Calu3 (cell line): ENCODE results near the gene ZMYND12. TPM values are rescaled to one million over a fixed set of nuclear protein-coding genes. Genes with fewer than 3 reads are reported as not detected.

Experiments used
- BruUV-seq: library from RNA; stranded (reverse); fragments of 400-500 nt; replicated peaks from 2 replicates; lab custom pipeline; 2021; lab: Mats Ljungman, UMichigan
- CTCF ChIA-PET: fragments of 300-600 bp; sonication (Branson Sonifier 250); formaldehyde crosslinking; loops from one replicate; lab custom pipeline; 2022; ENCODE audit warnings: antibody characterized with exemption; lab: Charles Lee
- DNase-seq: peaks from one replicate; pipeline ENCODE4 v3.0.0; 2022
- H3K27ac Mint-ChIP-seq: one replicate; pipeline ENCODE4 v1.8.0; 2022; ENCODE audit warnings: mixed read lengths; ENCODE audit not compliant: unreplicated experiment
- H3K27me3 Mint-ChIP-seq: one replicate; pipeline ENCODE4 v1.8.0; 2022; ENCODE audit warnings: mixed read lengths; ENCODE audit not compliant: unreplicated experiment
- H3K36me3 Mint-ChIP-seq: one replicate; pipeline ENCODE4 v1.8.0; 2022; ENCODE audit warnings: mild to moderate bottlenecking, moderate library complexity, mixed read lengths; ENCODE audit not compliant: insufficient read depth, unreplicated experiment
- H3K4me1 Mint-ChIP-seq: one replicate; pipeline ENCODE4 v1.8.0; 2022; ENCODE audit warnings: mild to moderate bottlenecking, low read depth, mixed read lengths; ENCODE audit not compliant: unreplicated experiment
- H3K4me3 Mint-ChIP-seq: one replicate; pipeline ENCODE4 v1.8.0; 2022; ENCODE audit warnings: mild to moderate bottlenecking, low read depth, moderate library complexity, mixed read lengths; ENCODE audit not compliant: unreplicated experiment
- H3K9me3 Mint-ChIP-seq: one replicate; pipeline ENCODE4 v1.8.0; 2022; ENCODE audit warnings: low read depth, mixed read lengths; ENCODE audit not compliant: unreplicated experiment
- intact Hi-C: fragments of 100-400 bp; cut with micrococcal nuclease; formaldehyde crosslinking; loops from one replicate; pipeline ENCODE4 v1.10.0; 2022; ENCODE audit not compliant: unreplicated experiment
- total RNA-seq: library from RNA; stranded (reverse); gene quantifications from 2 replicates; pipeline ENCODE4 v1.2.3, GENCODE V29; 2022
- TF ChIP-seq, protein P1 (sequence below): fragments of 200-600 bp; IDR thresholded peaks from one replicate; pipeline ENCODE4 v1.8.0; 2022; ENCODE audit warnings: antibody characterized with exemption; ENCODE audit not compliant: unreplicated experiment

Gene ZMYND12
- total RNA-seq, 1 experiment from 2014 or later: 1.1 TPM

DNA sequence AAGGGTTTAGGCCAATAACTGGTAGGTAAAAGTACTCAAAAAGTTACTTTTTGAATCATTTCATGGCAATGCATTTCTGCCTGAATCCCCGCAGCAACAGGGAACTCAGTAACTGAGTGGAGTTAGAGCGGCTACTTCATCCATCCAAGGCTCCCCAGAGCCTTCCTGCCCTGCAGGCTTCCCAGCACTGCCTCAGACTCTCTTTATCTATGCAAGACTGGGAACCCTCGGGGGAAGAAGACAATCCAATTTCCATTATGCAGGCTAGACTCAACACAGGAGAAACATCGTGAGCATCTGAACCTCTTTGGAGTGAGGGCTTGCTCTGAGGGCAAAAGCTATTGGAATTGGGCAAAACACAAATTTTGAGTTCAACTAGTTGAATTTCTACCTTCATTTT is 23.1 kb downstream of the ZMYND12 start:
- no peaks in the 10 kb centered on the region for H3K9me3 Mint-ChIP-seq
- no TSS peak for BruUV-seq
- H3K4me3 Mint-ChIP-seq: no peak overlapping the region
- no peaks in the 10 kb centered on the region for H3K27me3 Mint-ChIP-seq
- CTCF ChIA-PET: no interaction called here
- H3K27ac Mint-ChIP-seq: no peak overlapping the region
- intact Hi-C loops: no loop called here
- TF ChIP-seq, protein P1, sequence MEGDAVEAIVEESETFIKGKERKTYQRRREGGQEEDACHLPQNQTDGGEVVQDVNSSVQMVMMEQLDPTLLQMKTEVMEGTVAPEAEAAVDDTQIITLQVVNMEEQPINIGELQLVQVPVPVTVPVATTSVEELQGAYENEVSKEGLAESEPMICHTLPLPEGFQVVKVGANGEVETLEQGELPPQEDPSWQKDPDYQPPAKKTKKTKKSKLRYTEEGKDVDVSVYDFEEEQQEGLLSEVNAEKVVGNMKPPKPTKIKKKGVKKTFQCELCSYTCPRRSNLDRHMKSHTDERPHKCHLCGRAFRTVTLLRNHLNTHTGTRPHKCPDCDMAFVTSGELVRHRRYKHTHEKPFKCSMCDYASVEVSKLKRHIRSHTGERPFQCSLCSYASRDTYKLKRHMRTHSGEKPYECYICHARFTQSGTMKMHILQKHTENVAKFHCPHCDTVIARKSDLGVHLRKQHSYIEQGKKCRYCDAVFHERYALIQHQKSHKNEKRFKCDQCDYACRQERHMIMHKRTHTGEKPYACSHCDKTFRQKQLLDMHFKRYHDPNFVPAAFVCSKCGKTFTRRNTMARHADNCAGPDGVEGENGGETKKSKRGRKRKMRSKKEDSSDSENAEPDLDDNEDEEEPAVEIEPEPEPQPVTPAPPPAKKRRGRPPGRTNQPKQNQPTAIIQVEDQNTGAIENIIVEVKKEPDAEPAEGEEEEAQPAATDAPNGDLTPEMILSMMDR: no peak
- DNase-seq: no peak
- H3K36me3 Mint-ChIP-seq: no peaks in the 10 kb centered on the region
- no peaks in the 10 kb centered on the region for H3K4me1 Mint-ChIP-seq

DNA sequence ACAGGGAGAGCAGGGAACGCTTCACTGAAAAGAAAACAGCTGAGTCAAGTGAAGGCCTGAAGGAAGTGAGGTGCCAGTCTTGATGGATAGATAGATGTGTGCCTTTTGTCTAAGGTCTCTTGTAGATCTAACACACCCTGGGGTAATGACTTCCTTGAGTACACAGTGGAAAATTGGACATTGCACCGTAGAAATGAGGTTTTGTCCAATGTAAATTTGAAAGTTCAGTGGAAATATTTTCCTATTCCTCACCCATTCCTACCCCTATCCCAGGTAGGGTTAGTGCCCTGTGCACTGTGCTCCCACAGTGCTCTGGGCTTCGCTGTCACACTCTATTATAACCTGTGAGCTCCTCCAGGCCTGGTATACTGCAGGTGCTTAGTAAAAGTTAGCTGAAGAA is 24.3 kb downstream of the ZMYND12 start:
- Mint-ChIP-seq H3K27me3 (no peaks in the 10 kb centered on the region), H3K4me1 (no peaks in the 10 kb centered on the region), H3K4me3 (no peak overlapping the region), H3K36me3 (no peaks in the 10 kb centered on the region), H3K27ac (no peak overlapping the region), H3K9me3 (no peaks in the 10 kb centered on the region)
- TF ChIP-seq, protein P1: no peak
- intact Hi-C loops: no loop called here
- no TSS peak for BruUV-seq
- DNase-seq: no peak
- CTCF ChIA-PET: no interaction called here

DNA sequence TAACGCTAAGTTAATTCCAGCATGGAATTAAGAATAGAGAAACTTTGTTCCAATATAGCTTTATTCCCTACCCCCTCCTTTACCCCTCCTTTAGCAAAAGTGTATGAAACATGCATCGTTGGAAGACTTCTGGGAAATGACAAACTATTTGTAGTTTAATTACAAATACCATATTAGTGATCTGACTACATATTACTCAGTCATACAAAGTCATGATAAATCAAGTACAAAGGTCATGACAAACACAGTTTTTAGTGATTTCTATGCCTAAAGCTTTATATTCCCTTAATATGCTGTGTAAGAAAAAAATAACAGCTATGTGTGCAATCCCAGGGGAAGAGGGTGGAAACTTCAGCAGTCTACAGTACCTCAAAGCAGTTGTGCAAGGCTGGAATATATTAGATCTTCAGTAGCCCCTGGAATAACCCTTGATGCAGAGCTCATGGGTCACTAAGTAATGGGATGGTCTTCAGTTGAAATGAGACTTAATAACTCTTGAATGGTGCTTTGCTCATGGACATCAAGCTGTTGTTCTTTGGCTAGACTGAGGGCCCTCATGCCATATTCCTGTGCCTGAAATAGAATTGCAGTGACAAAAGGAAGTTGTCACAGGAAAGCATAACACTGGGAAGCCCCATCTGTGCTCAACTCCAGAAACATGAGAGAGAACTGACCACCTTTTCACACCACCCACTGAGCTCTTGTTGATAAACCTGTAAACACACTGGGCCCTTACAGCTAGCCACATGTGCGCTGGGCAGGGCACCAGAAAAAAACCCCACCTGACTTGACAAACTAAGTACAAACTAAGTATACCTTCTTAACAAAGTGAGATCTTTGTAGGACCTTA is 25.3 kb downstream of the ZMYND12 start:
- no peaks in the 10 kb centered on the region for H3K9me3 Mint-ChIP-seq
- no peaks in the 10 kb centered on the region for H3K27me3 Mint-ChIP-seq
- no peaks in the 10 kb centered on the region for H3K4me1 Mint-ChIP-seq
- no peak overlapping the region for H3K4me3 Mint-ChIP-seq
- BruUV-seq: no TSS peak
- CTCF ChIA-PET: interaction anchor here (0.6 kb wide), 1 partner anchor 201 kb away, joined by 3 read pairs; no protein-coding TSS in a partner anchor
- H3K27ac Mint-ChIP-seq: no peak overlapping the region
- intact Hi-C loops: no loop called here
- DNase-seq: no peak
- TF ChIP-seq, protein P1: no peak
- no peaks in the 10 kb centered on the region for H3K36me3 Mint-ChIP-seq

DNA sequence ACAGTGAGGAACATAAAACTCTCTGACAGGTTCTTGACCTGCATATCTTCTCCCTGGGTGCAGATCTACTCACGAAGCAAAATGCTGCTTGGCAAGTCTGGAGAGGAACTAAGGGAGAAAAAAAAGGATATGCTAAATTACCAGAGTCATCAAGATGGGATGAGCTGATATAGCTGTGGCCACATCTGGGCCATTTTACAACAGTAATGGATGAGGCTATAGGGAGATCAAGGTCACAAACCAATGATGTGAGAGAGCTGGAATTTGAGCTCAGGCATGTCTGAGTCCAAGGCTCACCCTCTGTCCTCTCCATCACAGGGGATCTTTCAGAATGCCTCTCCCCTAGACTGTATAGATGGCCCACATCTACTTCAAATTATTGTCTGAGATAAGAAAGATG is 26.2 kb downstream of the ZMYND12 start:
- CTCF ChIA-PET: no interaction called here
- Mint-ChIP-seq H3K27me3 (no peaks in the 10 kb centered on the region), H3K9me3 (no peaks in the 10 kb centered on the region), H3K36me3 (no peaks in the 10 kb centered on the region), H3K4me1 (no peaks in the 10 kb centered on the region), H3K4me3 (no peak overlapping the region), H3K27ac (no peak overlapping the region)
- intact Hi-C loops: no loop called here
- BruUV-seq: no TSS peak
- no peak for DNase-seq
- TF ChIP-seq, protein P1: no peak
